NCI-H2196 treated with DMSO at 0.1 percent for 48 hours (cell line): ENCODE measurements around the gene NPC2.
"Not testable (repeated sequence)": the region's sequence is repeated elsewhere in the genome, so short reads cannot be mapped to it uniquely, and the experiment has no call there.

Experiments used
- DNase-seq: peaks from one replicate; lab custom pipeline; 2025; ENCODE audit not compliant: unreplicated experiment; lab: John Stamatoyannopoulos, UW

The NPC2 gene

GRCh38 chr14:74492776-74493342 is at the start of gene NPC2:
TSS of gene NPC2 (minus strand) at chr14:74493305. CDS start at chr14:74493274, 31 bp downstream.
- no peak for DNase-seq

DNA sequence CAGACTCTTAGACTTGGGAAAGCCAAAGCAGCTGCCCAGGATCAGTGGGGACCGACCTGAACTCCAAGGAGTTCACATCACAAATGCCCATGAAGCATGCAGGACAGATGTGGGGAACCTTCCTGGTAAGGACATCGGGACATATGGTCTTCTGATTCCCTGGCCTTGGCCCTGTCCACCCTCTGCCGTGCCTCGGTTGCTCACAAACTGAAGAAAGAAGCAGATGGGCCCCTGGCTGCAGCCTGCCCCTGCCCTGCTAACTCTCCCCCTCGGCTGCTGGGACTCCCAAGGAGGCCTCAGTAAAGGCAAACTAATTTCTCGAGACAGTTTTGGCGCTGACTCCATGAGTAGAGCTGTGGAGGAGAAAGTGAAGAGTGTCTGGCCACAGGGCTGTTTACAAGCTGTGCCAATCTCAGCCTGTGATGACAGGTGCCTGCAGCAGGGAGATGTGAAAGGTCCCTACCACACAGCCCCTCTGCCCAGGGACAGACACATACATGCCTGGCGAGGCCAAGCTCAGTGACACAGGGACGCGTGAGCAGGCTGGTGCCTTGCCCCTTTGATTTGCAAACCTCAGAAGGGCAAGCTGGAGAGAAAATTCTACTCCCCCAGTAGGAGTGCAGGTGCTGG is 49.1 kb upstream of the NPC2 start:
- no peak for DNase-seq

- DNase-seq: no peak
Measured at GRCh38 chr14:74541225-74541624, 48.1 kb upstream of the NPC2 start.

DNA sequence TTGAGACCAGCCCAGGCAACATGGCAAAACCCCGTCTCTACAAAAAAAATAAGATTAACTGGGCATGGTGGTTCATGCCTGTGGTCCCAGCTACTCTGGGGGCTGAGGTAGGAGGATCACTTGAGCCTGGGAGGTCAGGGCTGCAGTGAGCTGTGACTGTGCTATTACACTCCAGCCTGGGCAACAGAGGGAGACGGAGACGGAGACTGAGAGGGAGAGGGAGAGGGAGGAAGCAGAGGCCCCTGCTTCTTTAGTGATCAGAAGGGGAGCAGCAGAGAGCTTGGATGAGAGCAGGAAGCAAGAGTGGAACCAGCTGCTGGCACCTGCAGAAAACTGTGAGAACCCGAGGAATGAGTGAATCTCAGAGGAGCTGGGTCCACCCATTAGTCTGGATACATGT is 46.4 kb upstream of the NPC2 start:
- DNase-seq: no peak

- no peak for DNase-seq
Measured at GRCh38 chr14:74538411-74539391, 45.6 kb upstream of the NPC2 start.

GRCh38 chr14:74536336-74536735 is 43.2 kb upstream of the NPC2 start:
- not testable (repeated sequence) for DNase-seq

- DNase-seq: no peak
Measured at GRCh38 chr14:74535756-74536325, 42.7 kb upstream of the NPC2 start.

DNA sequence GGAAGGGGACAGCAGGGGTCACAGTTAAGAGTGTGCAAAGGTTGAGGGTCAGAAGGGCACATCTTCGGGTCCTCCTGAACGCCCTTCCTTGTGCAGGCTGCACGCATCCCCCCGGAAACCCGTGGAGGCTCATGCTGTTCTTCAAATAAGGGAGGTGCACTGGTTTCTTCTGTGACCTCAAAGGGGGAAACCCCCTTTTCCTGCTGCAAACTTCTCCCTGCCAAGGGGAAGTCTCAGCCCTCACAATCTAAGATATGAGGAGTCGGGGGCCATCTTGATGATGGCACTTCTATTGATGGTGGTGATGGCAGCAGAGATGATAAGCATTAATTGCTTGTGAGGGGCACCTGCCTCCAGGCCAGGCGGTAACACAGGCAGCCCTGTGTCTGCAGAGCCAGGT is 40.5 kb upstream of the NPC2 start:
- DNase-seq: no peak

GRCh38 chr14:74532246-74532645 is 39.1 kb upstream of the NPC2 start:
- DNase-seq: no peak

DNA sequence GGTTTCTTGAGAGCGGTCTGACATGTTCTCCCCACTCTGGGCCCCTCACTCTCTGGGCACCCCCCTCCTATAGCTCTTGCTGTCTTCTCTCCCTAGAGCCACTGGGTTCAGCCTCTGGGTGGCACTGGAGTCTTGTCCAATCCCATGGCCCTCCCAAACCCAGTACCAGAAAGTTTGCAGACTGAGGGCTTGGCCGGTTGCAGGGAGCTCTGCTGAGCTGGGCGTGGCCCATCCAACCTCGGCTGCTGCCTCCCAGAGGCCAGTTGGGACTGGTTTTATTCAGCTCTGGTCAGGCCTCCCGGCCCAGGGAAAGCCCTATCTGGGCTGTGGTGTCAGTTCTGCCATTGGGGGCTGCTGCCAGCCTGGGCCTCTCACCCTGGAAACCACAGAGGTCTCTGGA is 38.4 kb upstream of the NPC2 start:
- DNase-seq: no peak

DNA sequence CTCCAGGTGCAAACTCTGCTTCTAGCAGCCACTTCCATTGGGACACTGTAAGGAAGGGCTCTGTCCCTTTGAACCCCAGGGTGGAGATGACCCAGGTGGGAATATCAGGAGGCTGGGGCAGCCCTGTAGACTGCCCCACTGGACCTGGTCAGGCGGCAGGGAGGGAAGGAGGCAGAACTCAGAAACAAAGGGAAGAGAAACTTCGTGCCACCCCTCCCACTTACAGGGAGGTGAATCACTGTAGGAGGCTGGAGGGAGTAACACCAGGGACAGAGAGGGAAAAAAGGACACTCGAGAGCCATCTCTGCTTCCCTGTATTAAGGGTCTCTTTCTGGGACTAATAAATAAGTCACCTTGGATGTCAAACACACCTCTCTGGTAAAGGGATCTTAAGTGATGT is 37.9 kb upstream of the NPC2 start:
- DNase-seq: no peak

DNA sequence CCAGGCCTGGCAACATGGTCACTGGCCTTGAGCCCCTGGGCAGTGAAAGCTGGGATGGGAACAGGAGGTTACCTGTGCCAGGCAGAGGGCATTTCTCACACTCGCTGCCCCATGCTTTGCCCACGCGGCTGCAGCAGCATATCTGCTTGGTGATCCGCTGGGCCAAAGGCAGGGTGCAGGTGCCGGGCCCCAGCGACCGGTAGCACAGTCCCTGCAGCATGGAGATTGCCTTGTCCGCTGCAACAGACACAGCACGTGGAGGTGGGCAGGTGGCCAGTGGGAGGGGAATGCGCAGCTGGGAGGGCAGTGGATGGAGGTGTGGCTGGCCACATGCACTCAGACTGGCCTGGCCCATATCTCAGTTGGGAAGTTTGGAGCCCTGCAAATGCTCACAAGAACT is 35.8 kb upstream of the NPC2 start:
- no peak for DNase-seq

GRCh38 chr14:74528406-74528805 is 35.3 kb upstream of the NPC2 start:
- no peak for DNase-seq

- no peak for DNase-seq
Measured at GRCh38 chr14:74527736-74528280, 34.7 kb upstream of the NPC2 start.

- DNase-seq: no peak
Measured at GRCh38 chr14:74526854-74527585, 33.9 kb upstream of the NPC2 start.

DNA sequence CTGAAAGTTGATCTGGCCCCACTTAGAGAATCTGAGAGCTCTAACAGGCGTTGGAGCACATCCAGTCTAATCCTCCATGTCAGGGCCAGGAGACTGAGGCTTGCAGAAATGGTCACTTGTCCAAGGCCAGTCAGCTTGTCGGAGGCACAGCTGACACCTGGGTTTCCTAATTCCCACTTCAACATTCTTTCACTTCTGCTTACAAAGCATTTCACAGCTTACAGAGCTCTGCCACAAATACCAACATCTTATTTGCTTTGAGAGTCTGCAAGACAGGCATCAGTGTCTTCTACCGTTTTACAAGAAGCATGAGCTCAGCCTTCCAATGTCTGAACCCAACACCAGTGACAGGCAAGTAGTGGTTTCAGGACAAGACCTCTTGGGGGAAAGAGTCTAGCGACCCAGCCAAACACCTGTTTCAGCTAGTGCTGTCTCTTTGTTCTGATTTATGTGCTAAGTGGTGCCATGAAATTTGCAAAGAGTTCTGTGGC is 32.3 kb upstream of the NPC2 start:
- no peak for DNase-seq

GRCh38 chr14:74524812-74525135 is 31.7 kb upstream of the NPC2 start:
- DNase-seq: no peak

DNA sequence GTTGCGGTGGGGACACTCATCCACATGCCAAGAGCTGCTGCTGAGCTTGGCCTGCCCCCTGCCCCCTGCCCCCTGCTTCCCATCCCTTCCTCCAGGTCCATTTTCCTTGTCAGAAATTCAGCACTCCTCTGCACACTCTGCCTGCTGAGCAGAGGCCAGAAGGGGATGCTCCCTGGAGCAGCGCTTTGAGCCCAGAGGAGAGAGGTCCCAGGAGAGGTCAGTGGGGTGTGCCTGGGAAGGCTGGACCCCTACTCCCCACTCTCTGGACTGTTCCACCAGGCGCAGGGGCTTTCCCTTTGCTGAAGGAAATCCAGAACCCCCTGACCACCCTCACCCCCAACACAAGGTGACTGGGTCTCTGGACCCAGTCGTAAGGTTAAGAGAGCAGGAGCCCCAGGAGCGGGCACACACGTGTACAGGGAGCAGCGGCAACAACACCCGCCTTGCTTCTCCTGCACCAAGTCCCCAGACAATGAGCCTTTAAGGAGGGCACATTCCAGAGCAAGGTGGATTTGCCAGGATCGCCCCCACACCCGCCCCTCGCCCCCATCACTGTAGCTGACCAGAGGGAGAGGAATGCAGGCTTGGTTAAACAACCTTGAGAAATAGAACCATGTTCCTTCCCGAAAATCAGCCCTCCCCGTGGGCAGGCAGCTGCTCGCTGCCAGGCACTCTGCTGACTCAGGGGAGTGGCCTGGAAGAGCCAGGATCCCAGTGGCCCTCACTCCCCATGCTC is 31.1 kb upstream of the NPC2 start:
- no peak for DNase-seq

- DNase-seq: no peak
Measured at GRCh38 chr14:74522740-74523139, 29.6 kb upstream of the NPC2 start.

DNA sequence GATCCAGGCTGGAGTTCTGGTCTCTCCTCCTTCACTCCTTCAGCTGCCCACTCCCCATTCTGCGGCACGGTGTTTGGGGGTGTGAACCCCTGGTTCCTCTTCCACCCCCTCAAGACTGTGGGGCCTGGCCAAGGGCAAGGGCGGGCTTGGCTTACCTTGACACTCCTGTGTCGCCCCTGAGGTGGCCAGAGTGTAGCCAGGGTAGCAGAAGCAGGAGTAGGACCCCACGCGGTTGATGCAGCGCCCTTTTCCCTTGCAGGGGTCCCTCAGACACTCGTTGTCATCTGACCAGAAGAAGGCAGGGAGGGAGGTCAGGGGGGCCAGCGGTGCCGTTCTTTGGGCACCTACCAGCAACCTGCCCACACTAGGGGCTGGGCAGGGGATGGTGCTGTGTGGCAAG is 28.7 kb upstream of the NPC2 start:
- DNase-seq: no peak
